Measurements from ENCODE around the gene STXBP6.

STXBP6 gene

GRCh38 chr14:24996930-24997725, 52.8 kb downstream of the STXBP6 start:
- no peak for TF ChIP-seq CTCF (conservative IDR thresholded peaks at IDR 0.05; ENCODE audit: low read length)
- no peak for DNase-seq (ENCODE audit: low read depth)

DNA sequence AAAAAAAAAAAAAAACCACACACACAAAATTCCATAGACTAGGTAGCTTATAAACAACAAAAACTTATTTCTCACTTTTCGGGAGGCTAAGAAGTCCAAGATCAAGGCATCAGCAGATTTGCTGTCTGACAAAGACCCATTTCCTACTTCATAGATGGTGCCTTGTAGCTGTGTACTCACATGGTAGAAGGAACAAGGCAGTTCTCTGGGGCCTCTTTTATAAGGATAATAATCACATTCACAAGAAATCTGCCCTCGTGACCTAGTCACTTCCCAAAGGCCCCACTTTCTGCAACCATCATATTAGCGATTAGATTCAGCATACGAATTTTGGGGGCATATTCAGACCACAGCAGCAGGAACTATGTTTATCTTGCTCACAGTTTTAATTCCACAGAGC, 54.9 kb downstream of the STXBP6 start:
- DNase-seq (ENCODE audit: low read depth) = no peak
- H3K4me3 ChIP-seq (ENCODE audit: low read length) = no peak overlapping the region
- no peak for TF ChIP-seq CTCF (conservative IDR thresholded peaks at IDR 0.05; ENCODE audit: low read length)

More at GRCh38 chr14:24996930-24997725, 52.8 kb downstream of the STXBP6 start:
- H3K4me3 ChIP-seq (ENCODE audit: low read length) = no peak overlapping the region

GRCh38 chr14:24993631-24994030, 56.3 kb downstream of the STXBP6 start:
- TF ChIP-seq CTCF (conservative IDR thresholded peaks at IDR 0.05; ENCODE audit: low read length) = no peak
- no peak for DNase-seq (ENCODE audit: low read depth)
- H3K4me3 ChIP-seq (ENCODE audit: low read length) = no peak overlapping the region

- DNase-seq (ENCODE audit: low read depth) = no peak
- TF ChIP-seq CTCF (conservative IDR thresholded peaks at IDR 0.05; ENCODE audit: low read length) = no peak
- H3K4me3 ChIP-seq (ENCODE audit: low read length) = no peak overlapping the region
Observed at GRCh38 chr14:24992624-24993360, 57.2 kb downstream of the STXBP6 start.

DNA sequence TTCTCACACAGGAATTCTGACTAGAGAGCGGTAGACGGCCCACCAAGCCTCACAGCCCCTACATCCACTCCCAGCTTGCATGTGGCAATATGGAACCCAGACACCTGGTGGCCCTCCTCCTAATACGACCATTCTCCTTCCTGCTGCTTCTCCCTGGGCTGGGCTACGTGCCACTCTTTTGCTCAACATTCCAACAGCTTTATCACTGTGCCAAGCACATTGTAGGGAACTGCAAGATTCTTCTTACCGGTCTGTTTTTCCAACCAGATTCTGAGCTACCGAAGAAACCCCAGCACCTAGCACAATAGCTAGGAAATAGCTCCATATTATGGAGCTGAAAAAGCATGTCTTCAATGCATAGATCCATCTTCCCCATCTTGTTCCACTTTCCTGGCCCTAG, 58.1 kb downstream of the STXBP6 start:
- no peak for DNase-seq (ENCODE audit: low read depth)
- H3K4me3 ChIP-seq (ENCODE audit: low read length) = no peak overlapping the region
- no peak for TF ChIP-seq CTCF (conservative IDR thresholded peaks at IDR 0.05; ENCODE audit: low read length)

GRCh38 chr14:24991288-24991687, 58.7 kb downstream of the STXBP6 start:
- no peak for TF ChIP-seq CTCF (conservative IDR thresholded peaks at IDR 0.05; ENCODE audit: low read length)
- no peak for DNase-seq (ENCODE audit: low read depth)
- H3K4me3 ChIP-seq (ENCODE audit: low read length) = no peak overlapping the region

DNA sequence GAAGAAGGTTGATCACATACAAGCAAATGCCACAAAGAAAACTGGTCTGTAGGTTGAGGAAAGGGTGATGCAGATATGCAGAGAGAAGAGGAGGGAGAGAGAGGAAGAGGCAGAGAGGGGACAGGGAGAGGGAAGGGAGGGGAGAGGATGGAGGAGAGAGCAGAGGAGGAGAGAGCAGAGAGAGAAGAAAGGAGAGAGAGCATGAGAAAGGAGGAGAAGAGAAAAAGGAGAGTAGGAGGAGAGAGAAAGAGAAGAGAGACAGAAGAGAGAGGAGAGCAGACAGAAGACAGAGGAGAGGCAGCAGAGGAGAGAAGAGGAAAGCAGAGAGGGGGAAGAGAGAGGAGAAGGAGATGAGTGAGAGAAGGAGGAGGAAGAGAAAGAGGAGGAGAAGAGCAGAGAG, 59.2 kb downstream of the STXBP6 start:
- H3K4me3 ChIP-seq (ENCODE audit: low read length) = no peak overlapping the region
- DNase-seq (ENCODE audit: low read depth) = no peak
- no peak for TF ChIP-seq CTCF (conservative IDR thresholded peaks at IDR 0.05; ENCODE audit: low read length)

Data from AG10803 (cell line).